ENCODE measurements around the gene DHRS7B. TPM values are rescaled to one million over a fixed set of nuclear protein-coding genes. Genes with fewer than 3 reads are reported as not detected.

The DHRS7B gene
- polyA plus RNA-seq, 1 donor from 2014 or later = 35.8 TPM

GRCh38 chr17:21090902-21091618, 35.7 kb upstream of the DHRS7B start:
- no peaks in the 10 kb centered on the region for H3K36me3 ChIP-seq (ENCODE audit: insufficient read depth, low read length)
- H4K20me1 ChIP-seq (ENCODE audit: insufficient read depth) = no peaks in the 10 kb centered on the region
- H3K27ac ChIP-seq (ENCODE audit: low read length) = no peak overlapping the region
- H2AFZ ChIP-seq (ENCODE audit: low read depth, low read length) = no peak overlapping the region
- no peaks in the 10 kb centered on the region for H3K27me3 ChIP-seq (ENCODE audit: insufficient read depth, low read depth, low read length)
- H3F3A ChIP-seq (ENCODE audit: insufficient read depth, low read length, poor library complexity, severe bottlenecking) = no peaks in the 10 kb centered on the region
- no peak overlapping the region for H3K4me3 ChIP-seq (ENCODE audit: low read length)
- TF ChIP-seq EZH2 (IDR thresholded peaks at IDR 0.05; ENCODE audit: borderline replicate concordance, insufficient read depth, low read length, poor library complexity, severe bottlenecking) (no peak), SMC3 (conservative IDR thresholded peaks at IDR 0.05; ENCODE audit: poor library complexity) (no peak), CTCF (IDR thresholded peaks at IDR 0.05; ENCODE audit: poor library complexity, severe bottlenecking) (no peak), EP300 (conservative IDR thresholded peaks at IDR 0.05; ENCODE audit: poor library complexity, severe bottlenecking) (no peak), RAD21 (conservative IDR thresholded peaks at IDR 0.05) (no peak), POLR2AphosphoS5 (IDR thresholded peaks at IDR 0.05) (no peak), TAF1 (IDR thresholded peaks at IDR 0.05; ENCODE audit: low read depth) (no peak), MXI1 (conservative IDR thresholded peaks at IDR 0.05; ENCODE audit: poor library complexity, severe bottlenecking) (no peak), REST (IDR thresholded peaks at IDR 0.05; ENCODE audit: borderline replicate concordance) (no peak)
- H3K9me3 ChIP-seq (ENCODE audit: low read length) = no peaks in the 10 kb centered on the region
- H3K9me2 ChIP-seq (ENCODE audit: insufficient read depth, low read length) = no peaks in the 10 kb centered on the region
- no peak overlapping the region for H3K4me2 ChIP-seq (ENCODE audit: low read length)
- H3K79me2 ChIP-seq (replicated peaks; ENCODE audit: insufficient read depth, low read length) = no peaks in the 10 kb centered on the region
- H3K9ac ChIP-seq (ENCODE audit: low read length) = no peak overlapping the region

- Histone ChIP-seq H4K20me1 (ENCODE audit: insufficient read depth) (no peaks in the 10 kb centered on the region), H3K4me3 (ENCODE audit: low read length) (no peak overlapping the region), H3K36me3 (ENCODE audit: insufficient read depth, low read length) (no peaks in the 10 kb centered on the region), H3K9ac (ENCODE audit: low read length) (no peak overlapping the region), H3K9me2 (ENCODE audit: insufficient read depth, low read length) (no peaks in the 10 kb centered on the region), H3K4me2 (ENCODE audit: low read length) (no peak overlapping the region), H2AFZ (ENCODE audit: low read depth, low read length) (no peak overlapping the region), H3K9me3 (ENCODE audit: low read length) (no peaks in the 10 kb centered on the region), H3K27ac (ENCODE audit: low read length) (no peak overlapping the region), H3K79me2 (replicated peaks; ENCODE audit: insufficient read depth, low read length) (no peaks in the 10 kb centered on the region), H3K27me3 (ENCODE audit: insufficient read depth, low read depth, low read length) (no peaks in the 10 kb centered on the region), H3F3A (ENCODE audit: insufficient read depth, low read length, poor library complexity, severe bottlenecking) (no peaks in the 10 kb centered on the region)
- TF ChIP-seq REST (IDR thresholded peaks at IDR 0.05; ENCODE audit: borderline replicate concordance) (no peak), RAD21 (conservative IDR thresholded peaks at IDR 0.05) (no peak), CTCF (IDR thresholded peaks at IDR 0.05; ENCODE audit: poor library complexity, severe bottlenecking) (no peak), MXI1 (conservative IDR thresholded peaks at IDR 0.05; ENCODE audit: poor library complexity, severe bottlenecking) (no peak)
Observed at GRCh38 chr17:21094298-21094704, 32.5 kb upstream of the DHRS7B start.
